IMR-90 (cell line): ENCODE data around the gene PTPRN2. TPM values are rescaled to one million over a fixed set of nuclear protein-coding genes. Genes with fewer than 3 reads are reported as not detected.

ENCODE experiments used
- ATAC-seq: fragments of 200-7000 bp; cut with Tn5 transposase; 2 replicates; pipeline ENCODE4 v1.9.1; 2020; ENCODE audit warnings: low read depth, mild to moderate bottlenecking, moderate library complexity
- BruUV-seq: library from RNA; stranded (reverse); fragments of 400-500 nt; replicated peaks from 2 replicates; lab custom pipeline; 2021; lab: Mats Ljungman, UMichigan
- CTCF ChIA-PET: fragments of 300-600 bp; formaldehyde crosslinking; extraction: SDS; loops from one replicate; lab custom pipeline; 2021; ENCODE audit warnings: antibody characterized with exemption; lab: Yijun Ruan, JAX
- POLR2A ChIA-PET: fragments of 300-600 bp; sonication (Branson Sonifier 250); formaldehyde crosslinking; loops from one replicate; lab custom pipeline; 2022; ENCODE audit warnings: antibody characterized with exemption; ENCODE audit not compliant: unreplicated experiment; lab: Charles Lee
- DNase-seq: peaks from one replicate; pipeline ENCODE4 v3.0.0; 2013
- H2AFZ ChIP-seq: replicated peaks from 2 replicates; pipeline ENCODE3; 2013; ENCODE audit warnings: low read length, mild to moderate bottlenecking; ENCODE audit not compliant: poor library complexity
- H2AK5ac ChIP-seq: 2 replicates; pipeline ENCODE4 v1.6.1; 2013; ENCODE audit warnings: low read depth, low read length, inconsistent platforms
- H2AK9ac ChIP-seq: replicated peaks from 2 replicates; pipeline ENCODE3; 2013; ENCODE audit warnings: mild to moderate bottlenecking, low read depth, low read length, moderate library complexity; ENCODE audit not compliant: poor library complexity
- H2BK120ac ChIP-seq: 2 replicates; pipeline ENCODE4 v1.6.1; 2013; ENCODE audit warnings: low read depth, low read length, inconsistent platforms
- H2BK15ac ChIP-seq: 3 replicates; pipeline ENCODE4 v1.6.1; 2013; ENCODE audit warnings: low read depth, low read length, inconsistent platforms
- H2BK20ac ChIP-seq: 2 replicates; pipeline ENCODE4 v1.6.1; 2013; ENCODE audit warnings: low read depth, mild to moderate bottlenecking, inconsistent platforms, low read length, moderate library complexity
- H2BK5ac ChIP-seq: 2 replicates; pipeline ENCODE4 v1.6.1; 2013; ENCODE audit warnings: mild to moderate bottlenecking, low read depth, low read length, inconsistent platforms; ENCODE audit not compliant: poor library complexity, severe bottlenecking
- H3K14ac ChIP-seq: replicated peaks from 2 replicates; pipeline ENCODE4 v1.6.1; 2013; ENCODE audit warnings: low read depth, low read length, inconsistent platforms
- H3K18ac ChIP-seq: 2 replicates; pipeline ENCODE4 v1.6.1; 2013; ENCODE audit warnings: low read depth, low read length, control low read depth
- H3K23ac ChIP-seq: 2 replicates; pipeline ENCODE4 v1.6.1; 2013; ENCODE audit warnings: low read depth, low read length, inconsistent platforms
- H3K27ac ChIP-seq: 2 replicates; pipeline ENCODE4 v1.5.1; 2013; ENCODE audit warnings: mild to moderate bottlenecking, control low read depth, low read length; ENCODE audit not compliant: insufficient read depth
- H3K27me3 ChIP-seq: 2 replicates; pipeline ENCODE4 v1.6.1; 2013; ENCODE audit warnings: low read length; ENCODE audit not compliant: control insufficient read depth, insufficient read depth
- H3K36me3 ChIP-seq: 2 replicates; pipeline ENCODE4 v1.6.1; 2013; ENCODE audit warnings: low read length, mixed read lengths; ENCODE audit not compliant: control insufficient read depth, insufficient read depth
- H3K4ac ChIP-seq: 2 replicates; pipeline ENCODE4 v1.6.1; 2013; ENCODE audit warnings: low read depth, low read length, inconsistent platforms
- H3K4me1 ChIP-seq: 2 replicates; pipeline ENCODE4 v1.6.1; 2013; ENCODE audit warnings: low read length, mixed read lengths; ENCODE audit not compliant: control insufficient read depth, insufficient read depth
- H3K4me2 ChIP-seq: 2 replicates; pipeline ENCODE4 v1.6.1; 2013; ENCODE audit warnings: low read depth, mild to moderate bottlenecking, control low read depth, low read length, moderate library complexity
- H3K4me3 ChIP-seq: 2 replicates; pipeline ENCODE4 v1.5.1; 2013; ENCODE audit warnings: low read depth, mild to moderate bottlenecking, control low read depth, low read length, moderate library complexity; ENCODE audit not compliant: insufficient read depth
- H3K56ac ChIP-seq: 2 replicates; pipeline ENCODE4 v1.6.1; 2013; ENCODE audit warnings: low read length, inconsistent platforms; ENCODE audit not compliant: insufficient read depth; ENCODE audit errors: extremely low read depth
- H3K79me1 ChIP-seq, 2 experiments: 2 replicates each; pipeline ENCODE4 v1.6.1; 2013; ENCODE audit warnings: low read length in 2 of 2, inconsistent platforms in 1 of 2, low read depth in 1 of 2
- H3K9ac ChIP-seq: 2 replicates; pipeline ENCODE4 v1.6.1; 2013; ENCODE audit warnings: low read depth, low read length, control low read depth
- H3K9me1 ChIP-seq: 2 replicates; pipeline ENCODE4 v1.6.1; 2013; ENCODE audit warnings: low read length, inconsistent platforms; ENCODE audit not compliant: insufficient read depth
- H3K9me3 ChIP-seq: 2 replicates; pipeline ENCODE4 v1.6.1; 2013; ENCODE audit warnings: low read length; ENCODE audit not compliant: control insufficient read depth, insufficient read depth
- H4K20me1 ChIP-seq: 2 replicates; pipeline ENCODE4 v1.6.1; 2013; ENCODE audit warnings: low read length, inconsistent platforms; ENCODE audit not compliant: insufficient read depth
- H4K5ac ChIP-seq: 2 replicates; pipeline ENCODE4 v1.6.1; 2013; ENCODE audit warnings: mild to moderate bottlenecking, low read depth, low read length, control low read depth
- H4K8ac ChIP-seq, 2 experiments: 2 replicates each; pipeline ENCODE4 v1.6.1; 2013; ENCODE audit warnings: low read depth in 2 of 2, low read length in 2 of 2, control low read depth in 1 of 2, inconsistent platforms in 1 of 2
- H4K91ac ChIP-seq: 2 replicates; pipeline ENCODE4 v1.6.1; 2013; ENCODE audit warnings: low read depth, low read length, inconsistent platforms; ENCODE audit not compliant: insufficient read depth
- BHLHE40 ChIP-seq: fragments of 150-350 bp; IDR thresholded peaks from 2 replicates; pipeline ENCODE4 v1.6.1; 2016; ENCODE audit warnings: mild to moderate bottlenecking, low read depth, low read length
- CEBPB ChIP-seq: IDR thresholded peaks from 2 replicates; pipeline ENCODE4 v1.6.1; 2012; ENCODE audit warnings: low read depth, low read length, improper control_type of control experiment
- CHD1 ChIP-seq: IDR thresholded peaks from 2 replicates; pipeline ENCODE4 v1.6.1; 2012; ENCODE audit warnings: low read depth, low read length, improper control_type of control experiment
- FOS ChIP-seq: fragments of 150-350 bp; IDR thresholded peaks from 2 replicates; pipeline ENCODE4 v1.6.1; 2016; ENCODE audit warnings: low read depth, low read length
- MAFK ChIP-seq: IDR thresholded peaks from 2 replicates; pipeline ENCODE4 v1.6.1; 2012; ENCODE audit warnings: low read depth, low read length, improper control_type of control experiment
- MXI1 ChIP-seq: IDR thresholded peaks from 2 replicates; pipeline ENCODE4 v1.6.1; 2012; ENCODE audit warnings: low read depth, mild to moderate bottlenecking, low read length, moderate library complexity, borderline replicate concordance
- NFE2L2 ChIP-seq: fragments of 150-350 bp; IDR thresholded peaks from 2 replicates; pipeline ENCODE4 v1.6.1; 2016; ENCODE audit warnings: low read depth, mild to moderate bottlenecking, low read length
- POLR2A ChIP-seq: IDR thresholded peaks from 2 replicates; pipeline ENCODE4 v1.6.1; 2012; ENCODE audit warnings: mild to moderate bottlenecking, low read depth, low read length
- RAD21 ChIP-seq: IDR thresholded peaks from 2 replicates; pipeline ENCODE4 v1.6.1; 2012; ENCODE audit warnings: low read length, improper control_type of control experiment
- RCOR1 ChIP-seq: IDR thresholded peaks from 2 replicates; pipeline ENCODE4 v1.6.1; 2012; ENCODE audit warnings: mild to moderate bottlenecking, low read length, improper control_type of control experiment; ENCODE audit not compliant: insufficient replicate concordance
- RFX5 ChIP-seq: IDR thresholded peaks from 2 replicates; pipeline ENCODE4 v1.8.0; 2012; ENCODE audit warnings: low read depth, mild to moderate bottlenecking, low read length, moderate library complexity
- SMC3 ChIP-seq: fragments of 150-350 bp; IDR thresholded peaks from 2 replicates; pipeline ENCODE4 v1.6.1; 2016; ENCODE audit warnings: low read depth, mild to moderate bottlenecking, antibody characterized with exemption, low read length, moderate library complexity
- WGBS, 2 experiments: methylation state at CpG; one replicate each; pipeline versions ENCODE4 v1.1.5 to v1.1.7; 2013; ENCODE audit warnings: missing lambda C conversion rate in 2 of 2; ENCODE audit not compliant: insufficient read length in 1 of 2; ENCODE audit errors: extremely low coverage in 2 of 2; 5-methylcytosine and 5-hydroxymethylcytosine counted together
- dilution Hi-C: fragments of 300-500 bp; cut with HindIII; formaldehyde crosslinking; loops from one replicate; pipeline ENCODE4 v1.14.3; 2018; ENCODE audit warnings: low sequenced_read_pairs; ENCODE audit not compliant: unreplicated experiment
- in situ Hi-C: fragments of 300-500 bp; cut with MboI; formaldehyde crosslinking; loops from 3 replicates; pipeline ENCODE4 v1.14.3; 2019; ENCODE audit warnings: low sequenced_read_pairs, inconsistent platforms, mixed read lengths
- intact Hi-C: fragments of 100-400 bp; cut with micrococcal nuclease; formaldehyde crosslinking; loops from 2 replicates; pipeline ENCODE4 v1.10.0; 2022
- polyA plus RNA-seq, 3 experiments: library from polyadenylated mRNA; depleted of rRNA; stranded (reverse); fragments of >200 nt; gene quantifications; 2 replicates each; pipeline ENCODE4 v1.2.3, GENCODE V29; 2012; ENCODE audit warnings: low replicate concordance in 1 of 3
- total RNA-seq: library from RNA; depleted of rRNA; stranded (reverse); fragments of >200 nt; gene quantifications from 2 replicates; pipeline ENCODE4 v1.2.3, GENCODE V29; 2012
- TF ChIP-seq, protein P1 (sequence below): conservative IDR thresholded peaks from 2 replicates; pipeline ENCODE4 v1.5.1; 2012; ENCODE audit warnings: mild to moderate bottlenecking, low read depth, low read length, improper control_type of control experiment
- TF ChIP-seq, protein P2 (sequence below): fragments of 150-350 bp; IDR thresholded peaks from 2 replicates; pipeline ENCODE4 v1.6.1; 2016; ENCODE audit warnings: low read depth, mild to moderate bottlenecking, low read length, moderate library complexity, borderline replicate concordance
- TF ChIP-seq, protein P3 (sequence below): fragments of 150-350 bp; IDR thresholded peaks from 2 replicates; pipeline ENCODE4 v1.6.1; 2017; ENCODE audit warnings: mild to moderate bottlenecking, antibody characterized with exemption, low read length, low read depth

Gene PTPRN2
- total and polyA plus RNA-seq, 2 of the 4 experiments (the other 2 are of a cell fraction) = 0.03 TPM; not detected in 1

DNA sequence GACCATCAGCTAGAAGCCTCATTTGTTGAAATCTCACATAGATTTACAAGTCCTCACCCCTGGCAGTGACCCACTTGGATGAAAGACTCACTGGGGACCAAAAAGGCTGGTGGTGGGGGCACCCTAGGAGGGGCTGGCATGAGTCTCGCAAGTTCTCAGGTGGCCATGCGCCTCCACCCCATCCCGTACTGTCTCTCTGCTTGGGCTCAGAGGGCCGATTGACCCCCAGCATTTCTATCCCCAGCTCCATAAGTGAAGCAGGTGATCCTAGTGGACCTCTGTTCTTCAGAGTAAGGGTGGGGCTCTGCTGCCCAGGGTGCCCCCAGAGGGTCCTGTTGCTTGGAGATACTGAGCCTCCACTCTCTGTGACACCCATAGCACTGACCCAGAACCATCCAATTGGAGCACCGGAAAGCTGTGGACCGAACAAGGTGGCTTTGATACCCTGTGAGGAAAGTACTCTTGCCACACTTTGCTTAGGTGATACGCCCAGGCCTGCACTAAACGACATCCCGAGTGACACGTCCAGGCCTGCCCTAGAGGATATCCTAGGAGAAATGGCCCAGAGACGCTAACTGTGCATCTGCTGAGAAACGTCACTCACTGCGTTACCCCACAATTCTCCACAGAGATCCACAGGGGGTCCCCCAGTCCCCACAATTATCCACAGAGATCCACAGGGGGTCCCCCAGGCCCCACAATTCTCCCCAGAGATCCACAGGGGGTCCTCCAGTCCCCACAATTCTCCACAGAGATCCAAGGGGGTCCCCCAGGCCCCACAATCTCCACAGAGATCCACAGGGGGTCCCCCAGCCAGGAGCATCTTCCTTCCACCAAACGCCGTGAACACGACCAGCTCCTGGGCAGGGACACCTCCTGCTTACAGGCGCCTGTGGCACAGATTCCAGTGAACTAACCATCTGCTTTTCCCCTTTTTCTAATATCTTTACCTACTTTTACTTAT lies 262.9 kb downstream of the PTPRN2 start:
- Histone ChIP-seq H4K8ac (no peak overlapping the region), H3K4me1 (no peaks in the 10 kb centered on the region), H2AK9ac (no peak overlapping the region), H4K20me1 (no peaks in the 10 kb centered on the region), H2BK15ac (no peak overlapping the region), H4K5ac (no peak overlapping the region), H2AFZ (no peak overlapping the region), H3K56ac (no peak overlapping the region), H2BK5ac (no peak overlapping the region), H3K18ac (no peak overlapping the region), H3K23ac (no peak overlapping the region), H3K27me3 (no peaks in the 10 kb centered on the region), H3K14ac (no peak overlapping the region), H2AK5ac (no peak overlapping the region), H3K4ac (no peak overlapping the region), H3K27ac (no peak overlapping the region), H3K4me3 (no peak overlapping the region), H3K9me3 (peaks cover 81% of the 10 kb centered on the region), H3K4me2 (no peak overlapping the region), H3K79me1 (no peaks in the 10 kb centered on the region), H2BK20ac (no peak overlapping the region), H3K9ac (no peak overlapping the region), H3K9me1 (no peaks in the 10 kb centered on the region), H4K91ac (no peak overlapping the region), H2BK120ac (no peak overlapping the region), H3K36me3 (no peaks in the 10 kb centered on the region)
- ChIA-PET CTCF (no interaction called here), POLR2A (no interaction called here)
- no peak for ATAC-seq
- WGBS, 2 experiments = 80% methylated on average over 3 of the region's 17 CpGs; no CpG with 5 or more reads in 1 of the 2 experiments
- DNase-seq = no peak
- intact Hi-C loops (no loop called here), in situ Hi-C loops (no loop called here), dilution Hi-C loops (no loop called here)
- no TSS peak for BruUV-seq
- TF ChIP-seq RCOR1 (no peak), NFE2L2 (no peak), MXI1 (no peak), CEBPB (no peak), CHD1 (no peak), SMC3 (no peak), RAD21 (no peak), POLR2A (no peak), MAFK (no peak), BHLHE40 (no peak), RFX5 (no peak), FOS (no peak)
- TF ChIP-seq, protein P1, sequence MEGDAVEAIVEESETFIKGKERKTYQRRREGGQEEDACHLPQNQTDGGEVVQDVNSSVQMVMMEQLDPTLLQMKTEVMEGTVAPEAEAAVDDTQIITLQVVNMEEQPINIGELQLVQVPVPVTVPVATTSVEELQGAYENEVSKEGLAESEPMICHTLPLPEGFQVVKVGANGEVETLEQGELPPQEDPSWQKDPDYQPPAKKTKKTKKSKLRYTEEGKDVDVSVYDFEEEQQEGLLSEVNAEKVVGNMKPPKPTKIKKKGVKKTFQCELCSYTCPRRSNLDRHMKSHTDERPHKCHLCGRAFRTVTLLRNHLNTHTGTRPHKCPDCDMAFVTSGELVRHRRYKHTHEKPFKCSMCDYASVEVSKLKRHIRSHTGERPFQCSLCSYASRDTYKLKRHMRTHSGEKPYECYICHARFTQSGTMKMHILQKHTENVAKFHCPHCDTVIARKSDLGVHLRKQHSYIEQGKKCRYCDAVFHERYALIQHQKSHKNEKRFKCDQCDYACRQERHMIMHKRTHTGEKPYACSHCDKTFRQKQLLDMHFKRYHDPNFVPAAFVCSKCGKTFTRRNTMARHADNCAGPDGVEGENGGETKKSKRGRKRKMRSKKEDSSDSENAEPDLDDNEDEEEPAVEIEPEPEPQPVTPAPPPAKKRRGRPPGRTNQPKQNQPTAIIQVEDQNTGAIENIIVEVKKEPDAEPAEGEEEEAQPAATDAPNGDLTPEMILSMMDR = no peak
- TF ChIP-seq, protein P2, sequence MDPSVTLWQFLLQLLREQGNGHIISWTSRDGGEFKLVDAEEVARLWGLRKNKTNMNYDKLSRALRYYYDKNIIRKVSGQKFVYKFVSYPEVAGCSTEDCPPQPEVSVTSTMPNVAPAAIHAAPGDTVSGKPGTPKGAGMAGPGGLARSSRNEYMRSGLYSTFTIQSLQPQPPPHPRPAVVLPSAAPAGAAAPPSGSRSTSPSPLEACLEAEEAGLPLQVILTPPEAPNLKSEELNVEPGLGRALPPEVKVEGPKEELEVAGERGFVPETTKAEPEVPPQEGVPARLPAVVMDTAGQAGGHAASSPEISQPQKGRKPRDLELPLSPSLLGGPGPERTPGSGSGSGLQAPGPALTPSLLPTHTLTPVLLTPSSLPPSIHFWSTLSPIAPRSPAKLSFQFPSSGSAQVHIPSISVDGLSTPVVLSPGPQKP = no peak
- TF ChIP-seq, protein P3, sequence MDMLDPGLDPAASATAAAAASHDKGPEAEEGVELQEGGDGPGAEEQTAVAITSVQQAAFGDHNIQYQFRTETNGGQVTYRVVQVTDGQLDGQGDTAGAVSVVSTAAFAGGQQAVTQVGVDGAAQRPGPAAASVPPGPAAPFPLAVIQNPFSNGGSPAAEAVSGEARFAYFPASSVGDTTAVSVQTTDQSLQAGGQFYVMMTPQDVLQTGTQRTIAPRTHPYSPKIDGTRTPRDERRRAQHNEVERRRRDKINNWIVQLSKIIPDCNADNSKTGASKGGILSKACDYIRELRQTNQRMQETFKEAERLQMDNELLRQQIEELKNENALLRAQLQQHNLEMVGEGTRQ = no peak
